ENCODE data around the gene MICU2. TPM values are rescaled to one million over a fixed set of nuclear protein-coding genes. Genes with fewer than 3 reads are reported as not detected.

MICU2 gene
- total RNA-seq, 1 experiment from 2014 or later, result 69.9 TPM

DNA sequence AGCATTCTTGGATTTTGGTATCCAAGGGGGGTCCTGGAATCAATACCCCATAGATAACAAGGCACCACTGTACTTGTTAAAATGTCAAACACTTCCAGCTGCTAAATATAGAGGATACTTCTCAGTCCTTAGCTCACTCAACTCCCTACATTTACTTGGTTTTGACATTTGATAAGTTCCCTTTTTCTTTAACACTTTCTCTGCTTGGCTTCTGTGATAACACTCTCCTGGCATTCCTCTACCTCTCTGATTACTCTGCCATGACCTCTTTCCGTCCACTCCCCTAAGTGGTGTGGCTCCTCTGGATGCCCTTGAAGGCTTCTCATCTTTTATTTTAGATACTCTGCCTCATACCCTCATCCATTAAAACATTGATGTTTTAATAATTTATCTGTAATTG lies 65.2 kb downstream of the MICU2 start:
- Histone ChIP-seq H3K79me2 (ENCODE audit: low read length) (0 out of 2 replicates have a peak, but pooled peaks cover 5% of the 10 kb centered on the region), H3K27ac (ENCODE audit: low read length) (no peak overlapping the region), H3K36me3 (ENCODE audit: low read depth, low read length) (no peaks in the 10 kb centered on the region; the same call in 1 of the 2 replicates), H4K20me1 (ENCODE audit: low read length) (0 out of 2 replicates have a peak, but pooled peaks cover 2% of the 10 kb centered on the region), H3K4me1 (ENCODE audit: insufficient read depth, low read length) (peaks cover 46% of the 10 kb centered on the region), H2AFZ (ENCODE audit: low read length) (no peak overlapping the region), H3K4me3 (ENCODE audit: low read length) (no peak overlapping the region), H3K4me2 (ENCODE audit: low read length) (no peak overlapping the region), H3K9me2 (replicated peaks; ENCODE audit: low read length) (no peaks in the 10 kb centered on the region), H3K27me3 (ENCODE audit: low read length) (no peaks in the 10 kb centered on the region), H3K9me3 (ENCODE audit: low read length) (no peaks in the 10 kb centered on the region), H3F3A (ENCODE audit: low read length, unreplicated experiment) (no peaks in the 10 kb centered on the region), H3K9ac (ENCODE audit: low read length) (no peak overlapping the region)
- BruUV-seq (replicated peaks), result no TSS peak
- ATAC-seq (no peak), DNase-seq (no peak)
- ChIA-PET POLR2A (ENCODE audit: unreplicated experiment) (no interaction called here), CTCF (no interaction called here)
- TF ChIP-seq EZH2 (IDR thresholded peaks at IDR 0.05; ENCODE audit: low read length, unreplicated experiment) (no peak), EZH2phosphoT487 (IDR thresholded peaks at IDR 0.05; ENCODE audit: borderline replicate concordance, low read length) (no peak)
- TF ChIP-seq, protein P1, sequence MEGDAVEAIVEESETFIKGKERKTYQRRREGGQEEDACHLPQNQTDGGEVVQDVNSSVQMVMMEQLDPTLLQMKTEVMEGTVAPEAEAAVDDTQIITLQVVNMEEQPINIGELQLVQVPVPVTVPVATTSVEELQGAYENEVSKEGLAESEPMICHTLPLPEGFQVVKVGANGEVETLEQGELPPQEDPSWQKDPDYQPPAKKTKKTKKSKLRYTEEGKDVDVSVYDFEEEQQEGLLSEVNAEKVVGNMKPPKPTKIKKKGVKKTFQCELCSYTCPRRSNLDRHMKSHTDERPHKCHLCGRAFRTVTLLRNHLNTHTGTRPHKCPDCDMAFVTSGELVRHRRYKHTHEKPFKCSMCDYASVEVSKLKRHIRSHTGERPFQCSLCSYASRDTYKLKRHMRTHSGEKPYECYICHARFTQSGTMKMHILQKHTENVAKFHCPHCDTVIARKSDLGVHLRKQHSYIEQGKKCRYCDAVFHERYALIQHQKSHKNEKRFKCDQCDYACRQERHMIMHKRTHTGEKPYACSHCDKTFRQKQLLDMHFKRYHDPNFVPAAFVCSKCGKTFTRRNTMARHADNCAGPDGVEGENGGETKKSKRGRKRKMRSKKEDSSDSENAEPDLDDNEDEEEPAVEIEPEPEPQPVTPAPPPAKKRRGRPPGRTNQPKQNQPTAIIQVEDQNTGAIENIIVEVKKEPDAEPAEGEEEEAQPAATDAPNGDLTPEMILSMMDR (conservative IDR thresholded peaks at IDR 0.05; ENCODE audit: low read depth, low read length), result no peak
- intact Hi-C loops (cut with micrococcal nuclease), result no loop called here

DNA sequence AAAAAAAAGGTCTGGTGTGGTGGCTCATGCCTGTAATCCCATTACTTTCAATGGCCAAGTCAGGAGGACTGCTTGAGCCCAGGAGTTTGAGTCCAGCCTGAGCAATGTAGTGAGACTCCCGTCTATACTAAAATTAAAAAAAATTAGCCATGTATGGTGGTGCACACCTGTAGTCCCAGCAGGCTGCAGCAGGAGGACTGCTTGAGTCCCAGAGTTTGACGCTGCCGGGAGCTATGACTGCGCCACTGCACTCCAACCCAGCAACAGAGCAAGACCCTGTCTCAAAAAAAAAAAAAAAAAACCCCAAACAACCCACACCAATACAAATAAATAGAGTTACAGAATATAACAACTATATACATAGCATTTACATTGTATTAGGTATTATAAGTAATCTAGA lies 65.7 kb downstream of the MICU2 start:
- no TSS peak for BruUV-seq (replicated peaks)
- 0 out of 2 replicates have a peak, but pooled peaks cover 2% of the 10 kb centered on the region for H4K20me1 ChIP-seq (ENCODE audit: low read length)
- ChIA-PET CTCF (no interaction called here), POLR2A (ENCODE audit: unreplicated experiment) (no interaction called here)
- H3K4me3 ChIP-seq (ENCODE audit: low read length), result no peak overlapping the region
- no peaks in the 10 kb centered on the region; the same call in 1 of the 2 replicates for H3K36me3 ChIP-seq (ENCODE audit: low read depth, low read length)
- no peak overlapping the region for H3K4me2 ChIP-seq (ENCODE audit: low read length)
- TF ChIP-seq EZH2 (IDR thresholded peaks at IDR 0.05; ENCODE audit: low read length, unreplicated experiment), result no peak
- no peak for TF ChIP-seq EZH2phosphoT487 (IDR thresholded peaks at IDR 0.05; ENCODE audit: borderline replicate concordance, low read length)
- TF ChIP-seq, protein P1 (conservative IDR thresholded peaks at IDR 0.05; ENCODE audit: low read depth, low read length), result no peak
- no peaks in the 10 kb centered on the region for H3K27me3 ChIP-seq (ENCODE audit: low read length)
- 0 out of 2 replicates have a peak, but pooled peaks cover 5% of the 10 kb centered on the region for H3K79me2 ChIP-seq (ENCODE audit: low read length)
- H3K4me1 ChIP-seq (ENCODE audit: insufficient read depth, low read length), result peaks cover 44% of the 10 kb centered on the region
- H3K9me2 ChIP-seq (replicated peaks; ENCODE audit: low read length), result no peaks in the 10 kb centered on the region
- H3K9ac ChIP-seq (ENCODE audit: low read length), result no peak overlapping the region
- no peaks in the 10 kb centered on the region for H3K9me3 ChIP-seq (ENCODE audit: low read length)
- no peaks in the 10 kb centered on the region for H3F3A ChIP-seq (ENCODE audit: low read length, unreplicated experiment)
- ATAC-seq, result no peak
- DNase-seq, result no peak
- H3K27ac ChIP-seq (ENCODE audit: low read length), result no peak overlapping the region
- no peak overlapping the region for H2AFZ ChIP-seq (ENCODE audit: low read length)
- intact Hi-C loops (cut with micrococcal nuclease), result no loop called here

DNA sequence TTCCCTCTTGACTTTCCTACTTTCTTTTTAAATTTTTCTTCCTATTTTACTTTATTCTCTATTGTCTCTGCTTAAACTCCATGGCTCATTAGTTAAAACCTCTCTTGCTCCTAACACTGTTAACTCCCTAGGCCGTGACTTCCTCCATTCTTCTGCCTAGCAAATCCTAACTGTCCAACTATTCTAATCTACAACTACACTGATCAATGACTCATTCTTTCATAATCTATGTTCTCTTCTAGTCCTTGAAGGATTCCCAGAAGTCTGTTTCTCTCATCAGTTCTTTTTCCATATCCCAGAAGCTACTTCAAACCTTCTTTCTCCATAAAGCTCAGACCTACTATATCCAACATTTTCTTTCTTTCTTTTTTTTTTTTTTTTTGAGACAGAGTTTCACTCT lies 66.9 kb downstream of the MICU2 start:
- no peaks in the 10 kb centered on the region for H3F3A ChIP-seq (ENCODE audit: low read length, unreplicated experiment)
- intact Hi-C loops (cut with micrococcal nuclease), result no loop called here
- no peak overlapping the region for H2AFZ ChIP-seq (ENCODE audit: low read length)
- TF ChIP-seq EZH2 (IDR thresholded peaks at IDR 0.05; ENCODE audit: low read length, unreplicated experiment) (no peak), EZH2phosphoT487 (IDR thresholded peaks at IDR 0.05; ENCODE audit: borderline replicate concordance, low read length) (no peak)
- TF ChIP-seq, protein P1 (conservative IDR thresholded peaks at IDR 0.05; ENCODE audit: low read depth, low read length), result no peak
- no peaks in the 10 kb centered on the region for H4K20me1 ChIP-seq (ENCODE audit: low read length)
- H3K27ac ChIP-seq (ENCODE audit: low read length), result no peak overlapping the region
- ChIA-PET CTCF (no interaction called here), POLR2A (ENCODE audit: unreplicated experiment) (no interaction called here)
- DNase-seq, result no peak
- H3K36me3 ChIP-seq (ENCODE audit: low read depth, low read length), result no peaks in the 10 kb centered on the region; the same call in 1 of the 2 replicates
- H3K27me3 ChIP-seq (ENCODE audit: low read length), result no peaks in the 10 kb centered on the region
- BruUV-seq (replicated peaks), result no TSS peak
- H3K9ac ChIP-seq (ENCODE audit: low read length), result no peak overlapping the region
- no peaks in the 10 kb centered on the region for H3K9me3 ChIP-seq (ENCODE audit: low read length)
- H3K79me2 ChIP-seq (ENCODE audit: low read length), result 0 out of 2 replicates have a peak, but pooled peaks cover 5% of the 10 kb centered on the region
- H3K4me2 ChIP-seq (ENCODE audit: low read length), result no peak overlapping the region
- no peaks in the 10 kb centered on the region for H3K9me2 ChIP-seq (replicated peaks; ENCODE audit: low read length)
- no peak for ATAC-seq
- peaks cover 32% of the 10 kb centered on the region for H3K4me1 ChIP-seq (ENCODE audit: insufficient read depth, low read length)
- no peak overlapping the region for H3K4me3 ChIP-seq (ENCODE audit: low read length)
